Gastrocnemius medialis (tissue), 4 donors: ENCODE measurements around the gene GALNT5.

Experiments used
- CTCF ChIP-seq, 5 experiments: fragments of 450-650 bp in 3 of 5; fragments of 200-600 bp in 2 of 5; sonication (generic) in 2 of 5; IDR thresholded peaks in 4 of 5; conservative IDR thresholded peaks in 1 of 5; 1 replicate in 4 of 5; 2 replicates in 1 of 5; pipeline ENCODE4 v1.5.1; 2016 to 2019; ENCODE audit warnings: antibody characterized with exemption in 5 of 5, mild to moderate bottlenecking in 3 of 5, moderate library complexity in 3 of 5
- POLR2A ChIP-seq, 2 donors: fragments of 450-650 bp; IDR thresholded peaks; one replicate each; pipeline ENCODE4 v1.6.1; 2017; ENCODE audit warnings: antibody characterized with exemption in 2 of 2, mild to moderate bottlenecking in 2 of 2, moderate library complexity in 2 of 2

- TF ChIP-seq CTCF (IDR thresholded peaks at IDR 0.05 in 4 of 5, conservative IDR thresholded peaks at IDR 0.05 in 1 of 5) (no peak), POLR2A (IDR thresholded peaks at IDR 0.05) (no peak)
These were observed 35.3 kb downstream of the GALNT5 start for GRCh38 chr2:157292853-157293252.
